C4-2B (cell line): ENCODE data around the gene TIGD3.

Source experiments
- ZFX ChIP-seq: fragments of 450-650 bp; IDR thresholded peaks from 2 replicates; pipeline ENCODE4 v1.6.1; 2017
- TF ChIP-seq, protein P1 (sequence below): fragments of 450-650 bp; conservative IDR thresholded peaks from 2 replicates; pipeline ENCODE4 v1.5.1; 2017; ENCODE audit warnings: mild to moderate bottlenecking

DNA sequence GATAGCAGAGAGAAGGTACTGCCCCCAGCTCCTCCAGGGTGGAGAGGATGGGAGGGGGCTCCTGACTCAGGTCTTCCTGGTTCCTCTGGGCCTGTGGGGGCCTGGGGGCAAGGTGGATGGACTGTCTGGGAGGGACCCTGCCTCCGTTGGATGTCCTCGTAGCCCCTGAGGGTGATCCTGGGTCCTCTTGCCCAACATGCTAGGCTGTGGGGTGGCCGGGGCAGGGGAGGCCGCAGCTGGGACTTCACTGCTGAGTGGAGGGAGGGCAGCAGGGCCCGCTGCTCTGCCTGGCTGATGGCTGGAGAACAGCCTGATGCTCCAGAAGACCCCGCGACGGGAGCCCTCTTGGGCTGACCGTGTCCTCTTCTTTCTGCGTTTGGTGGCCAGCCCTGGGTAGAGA lies 45.3 kb downstream of the TIGD3 start:
- TF ChIP-seq, protein P1, sequence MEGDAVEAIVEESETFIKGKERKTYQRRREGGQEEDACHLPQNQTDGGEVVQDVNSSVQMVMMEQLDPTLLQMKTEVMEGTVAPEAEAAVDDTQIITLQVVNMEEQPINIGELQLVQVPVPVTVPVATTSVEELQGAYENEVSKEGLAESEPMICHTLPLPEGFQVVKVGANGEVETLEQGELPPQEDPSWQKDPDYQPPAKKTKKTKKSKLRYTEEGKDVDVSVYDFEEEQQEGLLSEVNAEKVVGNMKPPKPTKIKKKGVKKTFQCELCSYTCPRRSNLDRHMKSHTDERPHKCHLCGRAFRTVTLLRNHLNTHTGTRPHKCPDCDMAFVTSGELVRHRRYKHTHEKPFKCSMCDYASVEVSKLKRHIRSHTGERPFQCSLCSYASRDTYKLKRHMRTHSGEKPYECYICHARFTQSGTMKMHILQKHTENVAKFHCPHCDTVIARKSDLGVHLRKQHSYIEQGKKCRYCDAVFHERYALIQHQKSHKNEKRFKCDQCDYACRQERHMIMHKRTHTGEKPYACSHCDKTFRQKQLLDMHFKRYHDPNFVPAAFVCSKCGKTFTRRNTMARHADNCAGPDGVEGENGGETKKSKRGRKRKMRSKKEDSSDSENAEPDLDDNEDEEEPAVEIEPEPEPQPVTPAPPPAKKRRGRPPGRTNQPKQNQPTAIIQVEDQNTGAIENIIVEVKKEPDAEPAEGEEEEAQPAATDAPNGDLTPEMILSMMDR = no peak
- TF ChIP-seq ZFX = no peak
